ENCODE measurements around the gene PARVG.

GRCh38 chr22:44151676-44152075, 29.0 kb upstream of the PARVG start:
- TF ChIP-seq, protein P1, sequence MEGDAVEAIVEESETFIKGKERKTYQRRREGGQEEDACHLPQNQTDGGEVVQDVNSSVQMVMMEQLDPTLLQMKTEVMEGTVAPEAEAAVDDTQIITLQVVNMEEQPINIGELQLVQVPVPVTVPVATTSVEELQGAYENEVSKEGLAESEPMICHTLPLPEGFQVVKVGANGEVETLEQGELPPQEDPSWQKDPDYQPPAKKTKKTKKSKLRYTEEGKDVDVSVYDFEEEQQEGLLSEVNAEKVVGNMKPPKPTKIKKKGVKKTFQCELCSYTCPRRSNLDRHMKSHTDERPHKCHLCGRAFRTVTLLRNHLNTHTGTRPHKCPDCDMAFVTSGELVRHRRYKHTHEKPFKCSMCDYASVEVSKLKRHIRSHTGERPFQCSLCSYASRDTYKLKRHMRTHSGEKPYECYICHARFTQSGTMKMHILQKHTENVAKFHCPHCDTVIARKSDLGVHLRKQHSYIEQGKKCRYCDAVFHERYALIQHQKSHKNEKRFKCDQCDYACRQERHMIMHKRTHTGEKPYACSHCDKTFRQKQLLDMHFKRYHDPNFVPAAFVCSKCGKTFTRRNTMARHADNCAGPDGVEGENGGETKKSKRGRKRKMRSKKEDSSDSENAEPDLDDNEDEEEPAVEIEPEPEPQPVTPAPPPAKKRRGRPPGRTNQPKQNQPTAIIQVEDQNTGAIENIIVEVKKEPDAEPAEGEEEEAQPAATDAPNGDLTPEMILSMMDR (IDR thresholded peaks at IDR 0.05; ENCODE audit: low read depth, low read length) = no peak
- no peak for TF ChIP-seq POLR2A (IDR thresholded peaks at IDR 0.05; ENCODE audit: extremely low read depth, insufficient read length)

All from NB4 (cell line).